Ishikawa (cell line): ENCODE results near the gene CELSR1.

ENCODE experiments used
- CEBPB ChIP-seq: IDR thresholded peaks from 2 replicates; pipeline ENCODE4 v1.6.1; 2012
- CREB1 ChIP-seq: IDR thresholded peaks from 2 replicates; pipeline ENCODE4 v1.6.1; 2012; ENCODE audit warnings: low read depth
- EGR1 ChIP-seq: IDR thresholded peaks from 2 replicates; pipeline ENCODE4 v1.6.1; 2012
- EP300 ChIP-seq: IDR thresholded peaks from 2 replicates; pipeline ENCODE4 v1.6.1; 2012; ENCODE audit warnings: borderline replicate concordance
- FOXM1 ChIP-seq: IDR thresholded peaks from 2 replicates; pipeline ENCODE4 v1.6.1; 2012; ENCODE audit warnings: low read depth, borderline replicate concordance
- NFIC ChIP-seq: IDR thresholded peaks from 2 replicates; pipeline ENCODE4 v1.6.1; 2012
- RAD21 ChIP-seq: IDR thresholded peaks from 2 replicates; pipeline ENCODE4 v1.6.1; 2012; ENCODE audit warnings: low read depth
- TAF1 ChIP-seq: IDR thresholded peaks from 2 replicates; pipeline ENCODE4 v1.6.1; 2012; ENCODE audit warnings: low read depth, mild to moderate bottlenecking
- TCF12 ChIP-seq: IDR thresholded peaks from 2 replicates; pipeline ENCODE4 v1.6.1; 2012; ENCODE audit warnings: low read depth
- TEAD4 ChIP-seq: IDR thresholded peaks from 2 replicates; pipeline ENCODE4 v1.6.1; 2012
- YY1 ChIP-seq: IDR thresholded peaks from 2 replicates; pipeline ENCODE4 v1.6.1; 2012; ENCODE audit warnings: low read depth
- ZBTB7A ChIP-seq: IDR thresholded peaks from 2 replicates; pipeline ENCODE4 v1.6.1; 2012; ENCODE audit warnings: low read depth
- TF ChIP-seq, protein P1 (sequence below): IDR thresholded peaks from 2 replicates; pipeline ENCODE4 v1.6.1; 2012; ENCODE audit warnings: low read depth, mild to moderate bottlenecking
- TF ChIP-seq, protein P2 (sequence below): IDR thresholded peaks from 2 replicates; pipeline ENCODE4 v1.6.1; 2012
- TF ChIP-seq, protein P3 (sequence below): IDR thresholded peaks from 2 replicates; pipeline ENCODE4 v1.6.1; 2012

Gene CELSR1

DNA sequence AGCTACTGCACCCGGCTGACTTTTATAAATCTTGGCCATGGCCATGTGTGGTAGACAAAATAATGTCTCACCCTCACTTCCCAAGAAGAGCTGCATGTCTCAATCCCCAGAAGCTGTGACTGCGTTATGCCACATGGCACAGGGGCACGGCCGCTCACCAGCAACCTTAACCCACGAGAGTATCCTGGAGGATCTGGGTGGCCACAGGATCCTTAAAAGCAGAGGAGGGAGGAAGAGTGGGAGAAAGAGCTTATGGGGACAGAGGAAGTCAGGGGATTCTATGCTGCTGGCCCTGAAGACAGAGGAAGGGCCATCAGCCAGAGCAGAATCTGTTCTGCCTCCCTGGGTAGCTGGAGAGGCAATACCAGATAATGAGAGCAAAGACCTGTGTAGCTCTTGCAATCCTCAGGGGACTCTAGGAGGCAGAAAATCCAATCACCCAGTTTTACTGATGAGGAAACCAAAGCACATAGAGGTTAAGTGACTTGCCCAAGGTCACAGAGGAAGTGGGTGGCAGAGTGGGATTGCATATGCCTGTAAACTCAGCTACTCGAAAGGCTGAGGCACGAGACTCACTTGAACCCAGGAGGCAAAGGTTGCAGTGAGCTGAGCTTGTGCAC lies 55.3 kb downstream of the CELSR1 start:
- TF ChIP-seq ZBTB7A: no peak
- no peak for TF ChIP-seq FOXM1
- no peak for TF ChIP-seq EP300
- TF ChIP-seq TAF1: no peak

DNA sequence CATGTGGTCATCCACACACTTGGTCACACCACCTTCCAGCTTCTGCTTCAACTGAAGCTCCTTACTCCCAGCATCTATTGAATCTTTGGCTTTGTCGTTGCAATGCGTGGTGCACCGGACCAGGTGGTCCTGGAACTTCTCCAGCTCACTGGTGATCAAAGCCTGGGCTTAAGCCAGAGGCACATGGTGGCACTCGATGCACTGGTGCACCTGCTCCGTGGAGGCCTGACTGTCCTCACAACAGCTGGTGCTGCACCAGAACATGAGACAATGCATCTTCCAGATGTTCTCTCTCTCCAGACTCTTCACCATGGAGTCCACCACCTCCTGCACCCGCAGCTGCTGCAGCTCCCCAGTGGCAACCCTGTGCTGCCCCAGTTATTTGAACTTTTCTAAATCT lies 56.0 kb downstream of the CELSR1 start:
- TF ChIP-seq TAF1 (no peak), NFIC (no peak), TEAD4 (no peak), CEBPB (no peak), EP300 (no peak), RAD21 (no peak), EGR1 (no peak), YY1 (no peak)
- TF ChIP-seq, protein P1, sequence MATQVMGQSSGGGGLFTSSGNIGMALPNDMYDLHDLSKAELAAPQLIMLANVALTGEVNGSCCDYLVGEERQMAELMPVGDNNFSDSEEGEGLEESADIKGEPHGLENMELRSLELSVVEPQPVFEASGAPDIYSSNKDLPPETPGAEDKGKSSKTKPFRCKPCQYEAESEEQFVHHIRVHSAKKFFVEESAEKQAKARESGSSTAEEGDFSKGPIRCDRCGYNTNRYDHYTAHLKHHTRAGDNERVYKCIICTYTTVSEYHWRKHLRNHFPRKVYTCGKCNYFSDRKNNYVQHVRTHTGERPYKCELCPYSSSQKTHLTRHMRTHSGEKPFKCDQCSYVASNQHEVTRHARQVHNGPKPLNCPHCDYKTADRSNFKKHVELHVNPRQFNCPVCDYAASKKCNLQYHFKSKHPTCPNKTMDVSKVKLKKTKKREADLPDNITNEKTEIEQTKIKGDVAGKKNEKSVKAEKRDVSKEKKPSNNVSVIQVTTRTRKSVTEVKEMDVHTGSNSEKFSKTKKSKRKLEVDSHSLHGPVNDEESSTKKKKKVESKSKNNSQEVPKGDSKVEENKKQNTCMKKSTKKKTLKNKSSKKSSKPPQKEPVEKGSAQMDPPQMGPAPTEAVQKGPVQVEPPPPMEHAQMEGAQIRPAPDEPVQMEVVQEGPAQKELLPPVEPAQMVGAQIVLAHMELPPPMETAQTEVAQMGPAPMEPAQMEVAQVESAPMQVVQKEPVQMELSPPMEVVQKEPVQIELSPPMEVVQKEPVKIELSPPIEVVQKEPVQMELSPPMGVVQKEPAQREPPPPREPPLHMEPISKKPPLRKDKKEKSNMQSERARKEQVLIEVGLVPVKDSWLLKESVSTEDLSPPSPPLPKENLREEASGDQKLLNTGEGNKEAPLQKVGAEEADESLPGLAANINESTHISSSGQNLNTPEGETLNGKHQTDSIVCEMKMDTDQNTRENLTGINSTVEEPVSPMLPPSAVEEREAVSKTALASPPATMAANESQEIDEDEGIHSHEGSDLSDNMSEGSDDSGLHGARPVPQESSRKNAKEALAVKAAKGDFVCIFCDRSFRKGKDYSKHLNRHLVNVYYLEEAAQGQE: no peak

DNA sequence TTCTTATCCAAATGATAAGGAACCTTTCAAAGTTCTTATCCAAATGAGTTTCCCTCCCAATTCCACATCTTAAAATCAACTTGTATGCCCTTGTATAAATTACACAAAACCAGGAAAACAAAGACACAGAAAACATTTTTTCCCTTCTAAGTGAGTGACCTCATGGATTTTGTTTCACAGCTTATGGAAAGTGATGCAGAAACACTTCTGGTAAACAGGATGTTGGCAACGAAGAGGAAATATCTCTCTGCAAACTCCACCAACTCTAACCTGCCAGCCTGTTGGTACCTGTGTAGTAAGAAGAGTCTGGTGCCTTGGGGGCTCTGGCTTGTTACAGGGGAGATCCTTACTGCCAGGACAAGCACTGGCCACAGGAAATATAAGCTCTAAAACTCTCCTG lies 57.0 kb downstream of the CELSR1 start:
- TF ChIP-seq TEAD4: no peak
- TF ChIP-seq FOXM1: no peak
- TF ChIP-seq, protein P2, sequence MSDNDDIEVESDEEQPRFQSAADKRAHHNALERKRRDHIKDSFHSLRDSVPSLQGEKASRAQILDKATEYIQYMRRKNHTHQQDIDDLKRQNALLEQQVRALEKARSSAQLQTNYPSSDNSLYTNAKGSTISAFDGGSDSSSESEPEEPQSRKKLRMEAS: no peak
- no peak for TF ChIP-seq NFIC
- no peak for TF ChIP-seq TAF1
- no peak for TF ChIP-seq EP300
- TF ChIP-seq TCF12: no peak
- no peak for TF ChIP-seq CREB1
- TF ChIP-seq, protein P3, sequence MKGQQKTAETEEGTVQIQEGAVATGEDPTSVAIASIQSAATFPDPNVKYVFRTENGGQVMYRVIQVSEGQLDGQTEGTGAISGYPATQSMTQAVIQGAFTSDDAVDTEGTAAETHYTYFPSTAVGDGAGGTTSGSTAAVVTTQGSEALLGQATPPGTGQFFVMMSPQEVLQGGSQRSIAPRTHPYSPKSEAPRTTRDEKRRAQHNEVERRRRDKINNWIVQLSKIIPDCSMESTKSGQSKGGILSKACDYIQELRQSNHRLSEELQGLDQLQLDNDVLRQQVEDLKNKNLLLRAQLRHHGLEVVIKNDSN: no peak
- no peak for TF ChIP-seq EGR1

DNA sequence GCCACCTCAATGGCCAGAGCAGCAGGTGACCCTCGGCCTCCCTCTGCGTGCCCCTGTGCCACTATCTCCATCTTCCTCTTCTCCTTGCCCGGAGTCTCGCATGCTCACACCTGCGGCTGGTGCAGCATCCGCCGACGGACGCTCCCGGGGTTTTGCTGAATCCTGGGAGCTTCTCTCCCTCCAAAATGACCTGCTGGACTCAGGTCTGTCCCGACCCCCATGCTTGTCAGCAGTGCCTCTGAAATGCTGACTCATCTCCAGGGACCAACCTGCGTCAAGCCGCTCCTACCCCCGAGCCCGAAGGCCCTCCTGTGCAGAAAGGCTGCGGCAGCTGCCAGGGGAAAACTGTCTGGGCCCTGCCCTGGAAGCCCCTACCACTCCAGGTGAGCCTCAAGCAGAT lies 58.4 kb downstream of the CELSR1 start:
- TF ChIP-seq EP300 (no peak), YY1 (no peak), TEAD4 (no peak), TAF1 (no peak), RAD21 (no peak)
- TF ChIP-seq, protein P3: no peak
- TF ChIP-seq, protein P2: no peak

DNA sequence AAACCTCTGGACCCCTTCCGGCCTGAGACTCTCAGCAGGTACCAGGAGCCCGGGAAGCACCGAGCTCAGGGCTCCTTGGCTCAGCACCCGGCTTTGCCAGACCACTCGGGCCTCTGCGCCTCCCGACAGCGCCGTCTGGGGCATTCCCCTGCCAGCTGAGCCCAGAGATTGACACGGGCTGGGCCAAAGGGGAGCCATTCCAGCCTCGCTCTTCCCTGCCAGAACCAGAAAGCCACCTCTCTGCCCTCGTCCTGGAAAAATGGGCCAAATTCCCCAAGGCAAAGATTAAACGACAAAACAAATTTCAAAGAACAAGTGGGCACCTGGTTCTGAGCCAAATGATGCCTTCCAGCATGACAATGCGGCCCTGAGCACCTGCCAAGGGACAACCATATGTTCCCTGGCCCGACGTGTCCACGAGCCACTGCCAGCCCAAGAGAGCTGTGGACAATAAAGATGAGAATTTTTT lies 59.3 kb downstream of the CELSR1 start:
- TF ChIP-seq CEBPB (no peak), TEAD4 (no peak), NFIC (no peak), RAD21 (no peak), EP300 (no peak), TCF12 (no peak), EGR1 (no peak), TAF1 (no peak)
- TF ChIP-seq, protein P1: no peak
- TF ChIP-seq, protein P2: no peak

DNA sequence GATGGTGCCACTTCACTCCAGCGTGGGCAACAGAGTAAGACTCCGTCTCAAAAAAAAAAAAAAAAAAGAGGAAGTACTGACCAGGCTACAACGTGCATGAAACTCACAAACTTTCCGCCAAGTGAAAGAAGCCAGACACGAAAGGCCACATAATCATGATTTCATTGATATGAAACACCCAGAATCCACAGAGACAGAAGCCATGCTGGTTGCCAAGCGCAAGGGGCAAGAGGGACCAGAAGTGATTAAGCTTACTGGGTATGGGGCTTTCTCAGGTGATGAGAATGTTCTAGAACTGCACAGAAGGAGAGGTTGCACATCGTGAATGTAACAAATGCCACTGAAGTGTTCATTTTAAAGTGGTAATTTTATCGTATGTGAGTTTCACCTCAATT lies 60.9 kb downstream of the CELSR1 start:
- no peak for TF ChIP-seq TCF12
- no peak for TF ChIP-seq TEAD4
- no peak for TF ChIP-seq ZBTB7A
- TF ChIP-seq, protein P2: no peak
- no peak for TF ChIP-seq CREB1
- no peak for TF ChIP-seq FOXM1
- no peak for TF ChIP-seq RAD21
- TF ChIP-seq NFIC: no peak
- no peak for TF ChIP-seq CEBPB
- TF ChIP-seq, protein P3: no peak
- TF ChIP-seq YY1: no peak
- TF ChIP-seq EGR1: no peak
- TF ChIP-seq EP300: no peak
- TF ChIP-seq, protein P1: no peak
- TF ChIP-seq TAF1: no peak
